HG03060 (cell line): ENCODE results near the gene TMEM266.

Source experiments
- ATAC-seq: cut with Tn5 transposase; IDR thresholded peaks from one replicate; pipeline ENCODE4 v1.9.1; 2021; ENCODE audit warnings: low read depth, moderate number of reproducible peaks; ENCODE audit not compliant: unreplicated experiment

The TMEM266 gene

DNA sequence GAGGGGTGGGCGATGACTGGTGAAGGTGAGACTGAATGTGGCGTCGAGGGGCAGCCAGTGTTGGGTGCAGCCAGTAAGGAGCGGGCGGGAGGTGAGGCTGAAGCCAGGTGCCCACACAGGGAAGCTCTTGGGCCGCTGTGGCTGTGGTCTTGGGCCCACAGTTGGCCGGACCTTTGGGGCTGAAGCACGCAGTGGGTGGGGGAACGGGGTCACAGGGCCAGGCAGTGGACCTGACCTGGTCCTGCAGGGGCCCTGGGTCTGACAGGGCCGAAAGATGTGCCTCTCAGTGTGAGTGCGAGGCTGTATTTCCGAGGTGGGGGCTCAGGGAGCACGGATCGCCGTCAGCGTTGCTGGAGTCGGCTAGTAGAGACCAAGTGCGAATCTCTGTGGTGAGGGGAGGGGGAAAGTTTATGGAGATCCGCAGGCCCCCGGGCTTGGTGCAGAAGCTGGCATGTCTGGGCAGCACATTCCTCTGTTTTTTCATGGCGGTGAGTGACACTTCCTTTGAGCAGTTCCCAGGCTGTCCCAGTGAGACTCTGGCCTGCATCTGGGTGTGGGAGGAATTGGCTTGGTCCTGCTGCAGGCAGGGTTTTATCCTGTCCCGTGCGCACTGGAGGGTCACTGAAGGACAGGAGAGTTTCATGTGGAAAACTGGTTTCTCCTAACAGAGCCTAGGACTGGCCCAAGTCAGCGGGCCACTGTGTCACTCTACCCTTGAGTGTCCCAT is 100.8 kb downstream of the TMEM266 start:
- ATAC-seq = no peak

DNA sequence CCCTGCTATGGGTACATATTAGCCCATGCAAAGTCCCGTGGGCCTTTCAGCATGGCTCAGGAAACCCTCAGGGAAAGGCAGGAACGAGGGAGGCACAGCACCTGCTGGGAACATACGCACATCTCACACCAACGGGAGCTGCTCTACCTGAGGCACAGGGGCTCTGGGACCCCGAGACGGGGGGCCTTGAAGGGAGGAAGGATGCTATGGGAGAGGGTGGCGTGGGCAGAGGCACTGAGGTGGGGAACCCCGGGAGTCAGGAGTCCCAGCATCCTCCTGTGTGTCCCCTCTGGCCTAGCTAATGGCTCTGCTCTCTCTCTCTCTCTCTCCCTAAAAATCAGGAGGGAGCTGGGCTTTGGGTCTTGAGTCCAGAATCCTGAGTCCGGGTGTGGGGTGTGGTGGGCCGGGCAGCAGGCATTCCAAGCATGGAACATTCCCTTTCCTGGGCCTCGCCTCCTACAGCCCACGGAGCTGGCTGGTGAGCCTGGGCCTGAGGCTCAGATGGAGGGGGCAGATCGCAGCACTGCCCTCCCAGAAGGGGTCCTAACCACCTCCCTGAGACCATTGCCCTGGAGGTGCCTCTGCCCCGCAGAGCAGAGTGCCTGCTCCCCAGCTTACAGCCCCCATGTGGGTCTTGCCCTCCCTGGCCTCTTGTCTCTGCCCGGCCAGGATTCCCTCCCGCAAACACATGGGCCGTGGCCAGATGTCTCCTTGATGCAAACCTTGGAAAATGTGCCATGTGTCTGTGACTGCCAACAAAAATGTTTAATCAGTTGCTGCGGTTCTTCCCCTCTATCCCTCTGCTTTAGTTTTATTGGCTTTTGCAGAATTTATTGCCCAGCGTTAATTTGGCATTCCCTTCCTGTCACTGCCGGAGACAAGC is 101.6 kb downstream of the TMEM266 start:
- ATAC-seq = no peak

DNA sequence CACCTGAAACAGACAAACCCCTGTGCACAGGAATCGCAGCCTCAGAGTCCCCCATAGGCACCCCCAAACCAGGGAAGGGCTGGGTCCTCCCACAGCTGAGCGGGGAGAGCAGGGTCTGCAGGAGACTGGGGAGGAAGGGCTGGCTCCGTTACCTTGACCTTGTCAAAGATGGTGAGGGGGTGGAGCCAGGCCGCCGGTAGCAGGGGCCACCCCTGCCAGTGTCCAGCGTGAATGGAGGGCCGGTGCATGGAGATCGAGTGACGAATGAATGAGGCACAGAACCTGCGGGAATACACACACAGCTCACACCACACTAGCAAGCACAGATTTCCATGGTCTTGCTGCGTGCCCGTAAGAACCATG is 102.2 kb downstream of the TMEM266 start:
- no peak for ATAC-seq

DNA sequence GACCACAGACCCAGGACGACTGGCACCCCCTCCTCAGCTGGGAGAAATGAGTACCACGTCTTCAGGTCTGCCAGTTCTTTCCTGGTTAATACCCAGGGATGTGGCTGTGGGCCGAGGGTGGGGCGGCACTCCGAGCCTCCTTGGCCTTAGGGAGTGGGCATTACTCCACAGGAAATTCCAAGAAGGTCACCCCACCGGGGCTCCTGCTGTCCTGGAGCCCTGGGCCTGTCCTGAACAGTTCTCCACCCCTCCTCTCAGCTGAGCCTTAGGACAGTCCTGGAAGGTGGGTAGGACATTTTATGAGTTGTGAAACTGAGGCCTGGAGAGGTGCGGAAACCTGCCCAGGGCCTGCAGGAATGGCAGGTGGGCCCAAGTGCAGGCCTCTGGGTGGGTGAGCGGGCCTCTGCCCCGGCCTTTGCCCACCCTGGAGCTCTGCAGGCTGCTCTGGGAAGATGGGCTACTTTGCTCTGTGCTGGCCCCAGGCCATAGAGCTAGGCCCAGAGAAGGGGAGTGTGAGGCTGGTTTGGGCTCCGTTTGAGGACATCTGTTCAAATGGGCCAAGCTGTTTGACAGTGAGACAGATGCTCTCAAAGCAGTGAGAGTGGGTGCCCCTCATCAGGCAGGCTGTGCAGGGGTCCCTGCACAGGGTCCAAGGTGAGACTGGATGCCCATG is 103.1 kb downstream of the TMEM266 start:
- no peak for ATAC-seq

DNA sequence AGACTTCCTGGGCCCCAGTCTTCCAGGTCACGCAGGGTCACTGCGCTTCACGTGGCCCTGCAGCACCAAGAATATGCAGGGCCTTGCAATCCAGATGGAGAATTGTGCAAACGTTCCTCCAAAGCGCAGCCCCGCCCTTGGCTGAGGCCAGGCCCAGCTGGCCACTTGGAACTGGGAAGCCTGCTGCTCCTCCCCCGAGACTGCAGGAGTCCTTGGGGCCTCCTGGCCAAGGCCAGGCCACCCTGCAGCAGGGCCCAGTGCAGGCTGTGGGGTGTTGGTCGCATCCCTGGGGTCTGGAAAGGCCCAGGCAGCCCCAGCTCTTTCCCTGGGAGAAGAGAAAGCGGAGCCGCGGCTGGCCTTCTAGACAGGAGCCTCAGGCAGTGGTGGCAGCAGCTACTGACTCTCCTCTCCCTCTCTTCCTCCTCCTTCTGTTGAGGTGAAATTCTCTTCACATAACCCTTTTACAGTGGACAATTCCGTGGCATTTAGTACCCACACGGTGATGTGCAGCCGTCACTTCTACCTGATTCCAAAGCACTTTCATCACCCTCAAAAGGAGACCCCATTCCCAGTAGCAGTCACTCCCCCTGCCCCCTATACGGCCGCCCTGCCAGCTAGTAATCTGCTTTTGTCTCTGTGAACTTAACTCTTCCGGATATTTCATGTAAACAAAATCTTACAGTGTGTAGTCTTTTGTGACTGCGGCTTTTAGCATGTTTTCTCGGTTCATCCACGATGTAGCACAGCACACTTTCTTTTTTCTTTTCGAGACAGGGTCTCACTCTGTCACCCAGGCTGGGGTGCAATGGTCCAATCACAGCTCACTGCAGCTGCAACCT is 103.9 kb downstream of the TMEM266 start:
- ATAC-seq = no peak

DNA sequence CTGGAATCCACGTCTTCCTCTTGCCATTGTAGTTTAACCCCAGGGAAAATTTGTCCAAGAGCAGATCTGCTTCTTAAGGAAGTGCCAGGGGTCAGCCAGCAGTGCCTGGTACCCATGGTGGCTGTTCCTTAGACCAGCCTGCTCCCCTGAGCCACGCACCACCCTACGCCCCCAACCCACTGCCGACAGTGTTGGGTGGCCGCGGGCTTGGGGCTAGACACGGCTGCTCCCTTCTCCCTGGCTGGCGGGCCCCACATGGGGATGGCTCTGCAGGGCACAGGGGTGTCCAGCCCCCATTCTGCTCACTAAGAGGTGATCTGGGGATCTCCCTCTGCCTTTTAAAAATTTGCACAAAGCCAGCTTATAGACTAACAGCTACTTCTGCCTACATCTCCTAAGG is 104.8 kb downstream of the TMEM266 start:
- ATAC-seq = no peak

DNA sequence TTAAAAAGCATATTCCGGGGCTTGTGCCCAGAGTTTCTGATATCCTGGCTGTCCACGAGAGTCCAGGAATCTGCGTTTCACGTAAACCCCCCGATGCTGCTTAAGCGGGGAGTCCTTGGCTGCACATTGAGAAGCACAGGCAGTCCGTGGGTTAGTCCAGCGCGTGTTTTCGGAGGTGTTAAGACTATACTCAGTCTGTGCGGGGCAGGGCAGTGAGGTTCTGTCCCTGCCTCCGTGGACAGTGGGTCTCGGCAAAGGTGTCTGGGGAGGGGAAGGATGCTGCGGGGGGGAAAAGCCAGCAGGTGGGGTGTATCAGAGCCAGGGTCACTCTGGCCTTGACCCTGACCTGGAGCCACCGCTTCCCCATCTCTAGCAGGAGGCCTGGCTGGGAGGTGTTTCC is 106.2 kb downstream of the TMEM266 start:
- ATAC-seq = no peak

DNA sequence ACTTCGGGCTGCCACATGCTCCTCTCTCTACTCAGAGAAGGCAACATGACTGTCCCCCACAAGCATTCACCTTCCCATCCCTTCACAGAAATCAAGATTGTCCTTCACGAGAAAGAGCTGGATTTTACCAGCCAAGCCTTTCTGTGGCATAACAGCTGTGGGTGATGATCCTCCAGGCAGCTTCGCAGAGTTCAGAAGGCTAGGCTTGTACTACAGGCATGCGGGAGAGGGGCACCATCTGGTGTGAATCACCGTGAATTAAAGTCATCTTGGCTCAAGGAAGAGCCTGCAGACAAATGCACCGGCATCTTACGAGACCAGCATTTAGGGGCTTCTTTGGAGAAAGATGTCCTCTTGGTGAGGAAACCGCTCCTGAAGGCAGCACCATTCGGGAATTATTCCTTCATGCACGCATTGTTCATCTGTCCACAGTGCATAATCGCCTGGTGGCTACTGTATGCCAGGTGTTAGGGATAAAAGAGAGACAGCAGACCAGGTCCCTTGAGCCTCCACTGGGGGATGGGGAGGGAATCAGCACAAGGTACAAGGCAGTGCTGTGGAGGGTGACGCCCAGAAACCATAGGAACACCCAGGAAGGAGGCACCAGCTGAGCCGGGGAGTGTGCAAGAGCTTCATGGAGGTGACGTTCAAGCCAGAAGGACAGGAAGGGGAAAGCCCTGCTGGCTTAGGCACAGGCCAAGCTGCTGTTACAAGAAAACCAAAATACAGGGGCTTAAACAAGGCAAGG is 108.6 kb downstream of the TMEM266 start:
- no peak for ATAC-seq

DNA sequence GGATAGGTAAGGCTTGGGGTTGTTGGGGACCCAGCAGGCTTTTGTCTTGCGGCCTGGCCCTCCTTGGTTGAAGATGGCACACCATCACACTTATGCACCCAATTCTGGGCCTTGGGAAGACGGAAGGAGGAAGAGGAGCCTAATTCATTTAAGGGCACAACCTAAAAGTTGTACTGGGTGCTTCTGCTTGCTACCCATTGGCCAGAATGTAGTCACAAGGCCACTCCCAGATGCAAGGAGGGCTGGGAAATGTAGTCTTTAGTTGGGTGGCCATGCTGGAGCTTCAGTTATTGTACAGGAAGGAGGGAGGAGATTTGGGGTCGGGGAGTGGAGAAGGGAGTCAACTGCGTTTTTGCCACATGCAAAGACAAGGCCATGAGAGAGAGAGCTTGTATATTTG is 109.2 kb downstream of the TMEM266 start:
- no peak for ATAC-seq

DNA sequence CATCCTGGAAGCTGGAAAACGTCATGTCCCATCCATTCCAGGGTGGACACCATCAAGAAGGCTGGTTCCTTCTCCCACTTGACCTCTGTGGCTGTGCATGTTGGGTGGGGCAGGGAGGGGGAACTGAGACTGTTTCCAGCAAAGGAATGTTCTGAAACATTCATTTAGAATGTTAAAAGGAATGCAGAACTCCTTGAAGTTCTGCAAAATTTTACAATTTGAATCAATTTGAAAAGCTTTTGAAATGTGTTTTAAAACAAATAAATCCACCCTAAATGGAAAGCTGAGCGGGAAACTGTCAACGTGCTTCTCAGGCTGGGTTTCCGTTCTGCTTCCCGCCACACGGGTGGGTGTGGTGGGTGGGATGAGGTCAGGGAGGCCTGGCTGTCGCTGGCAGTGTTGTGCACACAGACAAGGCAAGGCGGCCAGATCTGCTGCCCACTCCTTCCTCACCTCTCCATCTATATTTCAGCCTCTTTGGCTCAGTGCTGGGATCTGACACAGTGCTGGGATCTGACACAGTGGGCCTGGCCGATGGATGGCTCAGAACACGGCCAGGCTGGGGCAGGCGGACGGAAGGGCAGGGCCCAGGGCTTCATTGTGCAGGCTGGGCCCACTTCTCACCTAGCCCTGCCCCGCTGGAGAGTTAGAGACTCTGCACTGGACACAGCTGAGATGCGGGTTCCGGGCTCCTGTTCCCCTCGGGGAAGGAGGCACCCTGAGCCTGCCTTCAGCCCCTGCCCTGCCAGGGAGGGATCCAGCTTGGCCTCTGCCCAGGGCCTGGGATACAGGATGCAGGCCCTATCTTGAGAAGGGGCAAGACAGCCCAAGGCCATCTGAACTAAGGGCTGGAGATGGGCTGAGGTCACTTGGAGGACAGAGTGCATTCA is 110.4 kb downstream of the TMEM266 start:
- ATAC-seq = no peak

DNA sequence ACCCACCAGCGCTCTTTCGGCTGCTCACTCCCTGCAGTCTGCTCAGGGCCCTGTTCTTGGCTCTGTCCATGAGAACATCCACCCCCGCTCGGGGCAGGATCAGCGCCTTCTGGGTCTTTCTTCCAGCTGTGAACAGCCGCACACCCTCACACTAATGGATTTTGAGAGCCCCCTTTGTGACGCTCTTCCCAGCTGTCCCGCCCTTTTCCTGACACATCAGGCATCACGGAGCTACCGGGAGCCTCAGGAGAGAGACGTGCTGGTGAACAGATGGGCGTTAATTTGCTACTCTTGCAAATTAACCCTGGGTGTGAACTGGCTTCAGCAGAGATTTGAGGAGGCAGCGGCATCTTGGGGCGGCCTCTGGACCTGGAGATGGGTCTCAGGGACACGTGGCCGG is 113.0 kb downstream of the TMEM266 start:
- no peak for ATAC-seq

DNA sequence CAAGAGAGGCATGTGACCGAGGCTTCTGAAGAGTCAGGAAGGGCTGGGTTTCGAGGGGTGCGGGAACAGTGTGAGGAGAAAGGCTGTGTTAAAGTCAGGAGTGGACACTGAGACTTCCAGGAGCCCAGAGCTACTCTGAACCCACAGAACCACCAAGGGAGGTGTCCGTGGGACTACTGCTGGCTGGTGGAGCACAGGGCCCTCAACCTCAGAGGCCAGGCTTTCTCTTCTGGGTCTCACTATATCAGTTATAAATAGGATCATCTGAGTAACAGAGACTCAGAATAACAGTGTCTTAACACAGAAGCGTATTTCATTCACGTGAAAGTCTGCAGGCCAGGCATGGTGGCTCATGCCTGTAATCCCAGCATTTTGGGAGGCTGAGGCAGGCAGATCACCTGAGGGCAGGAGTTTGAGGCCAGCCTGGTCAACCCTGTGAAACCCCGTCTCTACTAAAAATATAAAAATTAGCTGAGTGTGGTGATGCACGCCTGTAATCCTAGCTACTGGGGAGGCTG is 113.6 kb downstream of the TMEM266 start:
- ATAC-seq = no peak

DNA sequence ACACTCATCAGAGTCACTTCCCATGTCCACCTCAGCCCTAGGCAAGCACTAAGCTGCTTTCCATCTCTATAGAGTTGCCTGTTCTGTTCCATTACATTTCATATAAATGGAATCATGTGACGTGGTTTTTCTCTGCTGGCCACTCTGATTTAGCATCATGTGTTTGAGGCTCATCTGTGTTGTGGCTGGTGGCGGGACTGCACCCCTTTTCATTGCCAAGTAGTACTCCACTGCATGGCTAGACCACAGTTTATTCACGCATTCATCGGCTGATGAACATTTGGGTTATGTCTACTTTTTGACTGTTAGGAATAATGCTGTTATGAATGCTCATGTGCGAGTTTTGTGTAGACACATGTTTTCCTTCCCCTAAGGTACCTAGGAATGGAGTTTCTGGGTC is 114.9 kb downstream of the TMEM266 start:
- ATAC-seq = no peak

DNA sequence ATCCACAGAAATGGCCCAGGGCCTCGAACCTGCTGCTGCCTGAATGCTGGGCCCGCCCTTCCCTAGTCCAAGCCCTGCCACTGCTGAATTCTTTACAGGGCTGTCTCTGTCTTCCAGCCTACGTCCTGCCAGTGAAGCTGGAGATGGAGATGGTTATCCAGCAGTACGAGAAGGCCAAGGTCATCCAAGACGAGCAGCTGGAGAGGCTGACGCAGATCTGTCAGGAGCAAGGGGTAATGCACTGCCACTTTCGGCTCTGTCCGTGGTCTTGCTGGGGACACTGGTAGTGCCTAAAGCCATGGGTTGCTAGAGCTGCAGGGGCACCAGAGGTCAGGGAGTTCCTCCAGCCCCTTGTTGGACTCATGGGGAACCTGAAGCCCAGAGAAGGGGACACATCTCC is 115.7 kb downstream of the TMEM266 start:
- ATAC-seq = no peak

DNA sequence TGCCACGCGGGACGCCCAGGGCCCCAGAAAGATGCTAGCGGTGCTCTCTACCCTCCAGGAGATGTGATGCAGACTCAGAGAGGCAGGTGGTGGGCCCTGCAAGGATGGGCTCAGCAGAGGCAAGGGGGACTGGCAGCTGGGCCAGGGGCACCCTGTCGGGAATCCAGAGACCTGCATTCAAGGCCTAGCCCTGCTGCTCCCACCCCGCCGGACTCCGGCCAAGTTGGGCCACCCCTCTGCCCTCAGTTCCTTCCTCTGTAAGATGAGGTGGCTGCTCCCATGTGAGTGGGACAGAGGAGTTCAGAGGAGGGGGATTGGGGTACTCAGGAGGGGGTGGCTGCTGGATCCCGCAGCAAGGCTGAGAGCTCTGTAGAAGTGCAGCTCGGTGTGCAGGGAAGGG is 116.3 kb downstream of the TMEM266 start:
- ATAC-seq = no peak

DNA sequence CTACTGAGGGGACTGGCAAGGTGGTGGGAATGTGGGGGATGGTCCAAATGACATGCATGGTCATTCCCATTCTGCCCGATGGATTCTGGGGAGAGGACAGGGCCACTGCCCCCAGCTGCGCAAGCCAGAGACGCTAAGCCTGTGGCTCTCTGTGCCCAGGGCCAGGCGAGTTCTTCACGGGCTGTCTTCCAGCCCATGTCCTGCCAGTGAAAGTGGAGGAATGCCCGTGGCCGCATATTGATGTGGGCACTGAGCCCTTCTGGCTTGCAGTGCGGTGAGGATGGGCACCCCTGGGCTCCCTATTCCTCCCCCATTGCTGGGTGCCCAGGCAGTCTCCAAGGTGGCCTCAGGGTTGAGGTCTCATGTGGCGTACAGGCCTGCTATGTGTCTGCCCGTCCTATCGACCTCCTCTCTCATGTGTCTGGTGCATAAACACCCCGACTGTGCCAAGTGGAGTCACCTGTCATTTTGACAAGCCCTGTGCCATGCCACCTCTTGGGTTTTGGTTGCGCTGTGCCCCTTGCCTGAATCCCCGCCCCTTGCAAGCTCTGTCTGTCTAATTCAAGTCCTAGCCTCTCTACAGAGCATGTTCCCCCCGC is 116.8 kb downstream of the TMEM266 start:
- no peak for ATAC-seq

DNA sequence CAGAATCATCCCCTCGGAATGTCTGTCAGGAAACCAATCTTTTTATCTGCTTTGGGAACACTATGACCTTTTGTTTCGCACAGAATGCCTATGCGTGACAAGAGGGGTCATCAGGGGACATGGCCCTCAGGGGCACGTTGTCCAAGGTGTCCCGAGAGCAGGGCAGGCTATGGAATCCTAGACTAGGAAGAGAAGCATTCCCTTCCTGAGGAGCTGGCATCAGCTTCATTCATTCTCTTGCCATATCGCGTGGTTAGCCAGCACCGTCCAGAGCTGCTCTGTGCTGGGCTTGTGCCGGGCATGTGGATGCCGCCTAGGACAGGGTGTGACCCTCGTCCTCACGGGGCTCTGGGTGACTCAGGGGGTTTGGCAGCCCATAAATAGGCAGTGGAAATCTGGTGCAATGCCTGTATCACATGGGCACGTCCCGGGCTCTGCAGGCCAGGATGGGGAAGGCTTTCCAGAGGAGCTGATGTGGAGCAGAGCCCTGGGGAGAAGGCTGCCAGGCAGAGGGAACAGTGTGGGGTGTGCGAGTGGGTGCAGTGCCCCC is 117.8 kb downstream of the TMEM266 start:
- no peak for ATAC-seq
